Measurements from ENCODE around the gene MET.

Gene MET

GRCh38 chr7:116766881-116767280 lies 94.9 kb downstream of the MET start:
- H3K4me3 ChIP-seq (ENCODE audit: low read length): no peak overlapping the region
- no peak for TF ChIP-seq CTCF (IDR thresholded peaks at IDR 0.05; ENCODE audit: insufficient read depth, low read depth, low read length, missing control alignments)
- no peak for DNase-seq (ENCODE audit: low read depth)

- no peak for DNase-seq (ENCODE audit: low read depth)
- no peak for TF ChIP-seq CTCF (IDR thresholded peaks at IDR 0.05; ENCODE audit: insufficient read depth, low read depth, low read length, missing control alignments)
- no peak overlapping the region for H3K4me3 ChIP-seq (ENCODE audit: low read length)
These were observed 97.5 kb downstream of the MET start for GRCh38 chr7:116769546-116769945.

DNA sequence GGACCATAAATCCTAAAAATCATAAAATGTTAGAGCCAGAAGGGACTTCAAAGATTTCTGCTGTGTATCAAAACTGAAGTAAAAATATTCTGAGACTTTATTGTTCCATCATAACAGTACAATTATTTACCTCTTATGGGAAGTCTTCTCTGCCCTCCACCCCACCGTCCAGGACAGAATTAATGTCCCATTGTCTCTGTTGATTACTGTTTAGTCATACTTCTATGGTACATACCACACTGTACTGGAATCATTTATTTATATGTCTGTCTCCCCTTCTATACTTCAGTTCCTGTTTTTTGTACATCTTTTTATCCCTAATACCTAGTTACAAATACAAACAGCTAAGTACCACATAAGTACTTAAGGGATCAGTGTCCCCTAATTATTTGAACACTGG lies 98.9 kb downstream of the MET start:
- no peak for DNase-seq (ENCODE audit: low read depth)
- no peak for TF ChIP-seq CTCF (IDR thresholded peaks at IDR 0.05; ENCODE audit: insufficient read depth, low read depth, low read length, missing control alignments)
- no peak overlapping the region for H3K4me3 ChIP-seq (ENCODE audit: low read length)

DNA sequence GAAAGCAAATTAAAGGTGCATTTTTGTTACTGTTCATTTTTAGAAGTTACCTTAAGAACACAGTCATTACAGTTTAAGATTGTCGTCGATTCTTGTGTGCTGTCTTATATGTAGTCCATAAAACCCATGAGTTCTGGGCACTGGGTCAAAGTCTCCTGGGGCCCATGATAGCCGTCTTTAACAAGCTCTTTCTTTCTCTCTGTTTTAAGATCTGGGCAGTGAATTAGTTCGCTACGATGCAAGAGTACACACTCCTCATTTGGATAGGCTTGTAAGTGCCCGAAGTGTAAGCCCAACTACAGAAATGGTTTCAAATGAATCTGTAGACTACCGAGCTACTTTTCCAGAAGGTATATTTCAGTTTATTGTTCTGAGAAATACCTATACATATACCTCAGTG lies 99.6 kb downstream of the MET start:
- TF ChIP-seq CTCF (IDR thresholded peaks at IDR 0.05; ENCODE audit: insufficient read depth, low read depth, low read length, missing control alignments): no peak
- no peak for DNase-seq (ENCODE audit: low read depth)
- no peak overlapping the region for H3K4me3 ChIP-seq (ENCODE audit: low read length)

DNA sequence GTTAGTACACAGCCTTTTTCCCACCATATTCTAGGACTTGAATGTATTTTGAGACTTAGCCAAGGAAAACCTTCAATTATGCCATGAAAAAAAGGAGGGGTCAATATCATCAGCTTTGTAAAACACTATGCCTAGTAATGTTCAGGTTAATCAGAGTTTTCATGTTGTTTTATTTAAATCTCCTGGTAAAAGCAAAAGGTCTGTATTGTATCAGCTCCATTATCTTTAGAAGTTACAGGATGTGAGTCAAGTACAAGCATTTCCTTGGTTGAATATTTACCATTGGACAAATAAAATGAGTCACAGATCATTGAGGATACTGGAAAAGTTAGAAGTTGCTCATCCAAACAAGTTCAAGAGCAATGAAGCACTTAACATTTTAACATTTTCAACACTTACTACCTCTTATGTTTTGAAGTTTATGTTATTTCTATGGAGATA lies 100.4 kb downstream of the MET start:
- TF ChIP-seq CTCF (IDR thresholded peaks at IDR 0.05; ENCODE audit: insufficient read depth, low read depth, low read length, missing control alignments): no peak
- peak; percentile 84 for DNase-seq (ENCODE audit: low read depth)
- H3K4me3 ChIP-seq (ENCODE audit: low read length): no peak overlapping the region

GRCh38 chr7:116772926-116773749 lies 101.1 kb downstream of the MET start:
- no peak for DNase-seq (ENCODE audit: low read depth)
- no peak overlapping the region for H3K4me3 ChIP-seq (ENCODE audit: low read length)
- TF ChIP-seq CTCF (IDR thresholded peaks at IDR 0.05; ENCODE audit: insufficient read depth, low read depth, low read length, missing control alignments): no peak

DNA sequence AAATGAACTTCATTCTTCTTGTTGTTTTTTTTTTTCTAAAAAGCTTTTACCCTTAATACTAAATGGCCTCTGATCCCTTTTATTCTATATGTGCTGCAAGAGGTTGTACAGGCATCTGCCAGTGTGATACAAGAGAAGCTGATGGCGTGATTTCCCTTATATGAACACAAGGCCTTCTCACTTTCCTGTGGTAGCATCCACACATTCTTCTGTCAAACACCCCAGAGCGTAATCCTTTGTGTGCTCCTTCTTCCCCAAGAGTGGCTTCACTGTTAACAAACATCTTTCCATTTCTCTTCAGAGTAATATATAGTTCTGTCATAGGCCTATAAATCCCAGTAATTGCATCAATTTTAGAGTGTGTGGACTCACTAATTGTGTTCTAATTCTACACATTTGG lies 104.0 kb downstream of the MET start:
- no peak overlapping the region for H3K4me3 ChIP-seq (ENCODE audit: low read length)
- DNase-seq (ENCODE audit: low read depth): no peak
- no peak for TF ChIP-seq CTCF (IDR thresholded peaks at IDR 0.05; ENCODE audit: insufficient read depth, low read depth, low read length, missing control alignments)
